ENCODE data around the gene CCNT2.

GRCh38 chr2:134952608-134953007, 34.0 kb downstream of the CCNT2 start:
- TF ChIP-seq EP300 (IDR thresholded peaks at IDR 0.05) (no peak), CTCF (IDR thresholded peaks at IDR 0.05) (no peak), POLR2AphosphoS5 (IDR thresholded peaks at IDR 0.05) (no peak), POLR2A (IDR thresholded peaks at IDR 0.05) (no peak)
